ENCODE results near the gene DSCAM.

DNA sequence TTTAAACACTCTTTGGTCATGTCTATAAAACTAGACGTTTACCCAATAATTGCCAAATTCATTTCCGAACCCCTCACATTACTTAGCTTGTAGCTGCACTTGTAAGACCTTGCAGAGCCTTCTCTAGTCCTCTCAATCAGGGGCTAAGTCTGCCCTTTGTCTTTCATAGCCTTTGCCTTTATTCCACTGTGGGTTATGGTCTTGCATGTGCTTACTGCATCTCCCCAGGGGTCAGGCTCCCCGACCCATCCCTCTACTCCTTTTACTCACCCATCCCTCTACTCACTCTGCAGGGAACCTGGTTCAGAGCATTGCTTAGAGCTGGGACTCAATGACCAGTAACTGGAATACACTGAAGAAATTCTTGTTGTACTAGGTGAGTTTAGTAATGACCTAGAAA, 744.3 kb downstream of the DSCAM start:
- TF ChIP-seq, protein P1, sequence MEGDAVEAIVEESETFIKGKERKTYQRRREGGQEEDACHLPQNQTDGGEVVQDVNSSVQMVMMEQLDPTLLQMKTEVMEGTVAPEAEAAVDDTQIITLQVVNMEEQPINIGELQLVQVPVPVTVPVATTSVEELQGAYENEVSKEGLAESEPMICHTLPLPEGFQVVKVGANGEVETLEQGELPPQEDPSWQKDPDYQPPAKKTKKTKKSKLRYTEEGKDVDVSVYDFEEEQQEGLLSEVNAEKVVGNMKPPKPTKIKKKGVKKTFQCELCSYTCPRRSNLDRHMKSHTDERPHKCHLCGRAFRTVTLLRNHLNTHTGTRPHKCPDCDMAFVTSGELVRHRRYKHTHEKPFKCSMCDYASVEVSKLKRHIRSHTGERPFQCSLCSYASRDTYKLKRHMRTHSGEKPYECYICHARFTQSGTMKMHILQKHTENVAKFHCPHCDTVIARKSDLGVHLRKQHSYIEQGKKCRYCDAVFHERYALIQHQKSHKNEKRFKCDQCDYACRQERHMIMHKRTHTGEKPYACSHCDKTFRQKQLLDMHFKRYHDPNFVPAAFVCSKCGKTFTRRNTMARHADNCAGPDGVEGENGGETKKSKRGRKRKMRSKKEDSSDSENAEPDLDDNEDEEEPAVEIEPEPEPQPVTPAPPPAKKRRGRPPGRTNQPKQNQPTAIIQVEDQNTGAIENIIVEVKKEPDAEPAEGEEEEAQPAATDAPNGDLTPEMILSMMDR (IDR thresholded peaks at IDR 0.05; ENCODE audit: extremely low read depth in 1 of 2, insufficient read depth in 1 of 2, low read depth in 1 of 2, low read length in 2 of 2): no peak
- no peak for TF ChIP-seq POLR2A (IDR thresholded peaks at IDR 0.05; ENCODE audit: low read depth, low read length)
- no peak for TF ChIP-seq POLR2AphosphoS5 (IDR thresholded peaks at IDR 0.05; ENCODE audit: insufficient read depth, low read depth, low read length)
- TF ChIP-seq GATA2 (IDR thresholded peaks at IDR 0.05; ENCODE audit: insufficient read depth, insufficient read length, low read depth, low read length): no peak
- no peak for TF ChIP-seq EZH2 (IDR thresholded peaks at IDR 0.05; ENCODE audit: borderline replicate concordance, low read depth, low read length, severe bottlenecking)
- TF ChIP-seq, protein P2, sequence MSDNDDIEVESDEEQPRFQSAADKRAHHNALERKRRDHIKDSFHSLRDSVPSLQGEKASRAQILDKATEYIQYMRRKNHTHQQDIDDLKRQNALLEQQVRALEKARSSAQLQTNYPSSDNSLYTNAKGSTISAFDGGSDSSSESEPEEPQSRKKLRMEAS (IDR thresholded peaks at IDR 0.05; ENCODE audit: insufficient read depth, insufficient read length): no peak
- TF ChIP-seq MYC (IDR thresholded peaks at IDR 0.05; ENCODE audit: low read depth, low read length): no peak
- TF ChIP-seq JUN (IDR thresholded peaks at IDR 0.05; ENCODE audit: borderline replicate concordance, insufficient read depth, insufficient read length, low read depth): no peak
- no peak for TF ChIP-seq FOS (IDR thresholded peaks at IDR 0.05; ENCODE audit: borderline replicate concordance, insufficient read depth, low read length)
